HG03196 (cell line): ENCODE results near the gene CCDC127.
"Not testable (repeated sequence)": the region's sequence is repeated elsewhere in the genome, so short reads cannot be mapped to it uniquely, and the experiment has no call there.

Experiments
- ATAC-seq: cut with Tn5 transposase; IDR thresholded peaks from one replicate; pipeline ENCODE4 v1.9.1; 2021; ENCODE audit not compliant: unreplicated experiment

Gene CCDC127

DNA sequence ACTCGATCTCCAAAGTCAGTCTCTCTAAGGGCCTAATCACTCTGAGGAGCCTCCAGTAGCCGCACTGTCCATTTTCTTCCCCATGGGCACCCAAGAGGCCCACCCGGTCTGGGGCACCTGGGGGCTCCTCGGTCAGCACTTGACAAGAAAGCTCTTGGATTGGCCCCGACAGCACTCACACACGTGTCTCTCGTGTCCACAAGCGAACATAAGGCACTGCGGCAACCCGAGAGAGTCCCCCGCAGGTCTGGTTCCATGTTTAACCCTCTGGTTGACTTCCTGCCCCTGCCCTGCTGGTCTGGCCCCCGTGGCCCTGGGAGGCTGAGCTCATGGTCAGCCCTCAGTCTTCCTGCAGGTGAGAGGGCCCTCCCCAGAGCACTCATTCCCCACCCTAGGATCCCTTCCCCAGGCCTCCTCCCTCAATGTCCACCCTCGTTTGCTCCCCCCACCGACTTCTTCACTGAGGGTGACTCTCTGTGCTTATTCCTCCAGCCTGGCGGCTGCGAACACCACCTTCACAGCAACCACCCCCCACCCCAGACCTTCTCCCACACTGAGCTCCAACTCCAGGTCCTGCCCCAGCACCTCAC lies 43.0 kb downstream of the CCDC127 start:
- ATAC-seq = no peak

DNA sequence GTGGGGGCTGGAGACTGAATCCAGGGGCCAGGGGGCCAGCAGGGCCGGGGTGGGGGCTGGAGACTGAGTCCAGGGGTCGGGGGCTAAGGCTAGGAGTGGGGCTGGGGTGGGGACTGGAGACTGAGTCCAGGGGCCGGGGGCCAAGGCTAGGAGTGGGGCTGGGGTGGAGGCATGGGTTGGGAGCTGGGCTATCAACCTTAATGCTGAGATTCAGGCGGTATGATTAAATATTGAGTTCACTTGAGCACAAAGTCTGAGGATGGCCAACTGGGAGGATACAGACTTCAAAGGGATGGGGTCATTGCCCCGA lies 43.7 kb downstream of the CCDC127 start:
- no peak for ATAC-seq

DNA sequence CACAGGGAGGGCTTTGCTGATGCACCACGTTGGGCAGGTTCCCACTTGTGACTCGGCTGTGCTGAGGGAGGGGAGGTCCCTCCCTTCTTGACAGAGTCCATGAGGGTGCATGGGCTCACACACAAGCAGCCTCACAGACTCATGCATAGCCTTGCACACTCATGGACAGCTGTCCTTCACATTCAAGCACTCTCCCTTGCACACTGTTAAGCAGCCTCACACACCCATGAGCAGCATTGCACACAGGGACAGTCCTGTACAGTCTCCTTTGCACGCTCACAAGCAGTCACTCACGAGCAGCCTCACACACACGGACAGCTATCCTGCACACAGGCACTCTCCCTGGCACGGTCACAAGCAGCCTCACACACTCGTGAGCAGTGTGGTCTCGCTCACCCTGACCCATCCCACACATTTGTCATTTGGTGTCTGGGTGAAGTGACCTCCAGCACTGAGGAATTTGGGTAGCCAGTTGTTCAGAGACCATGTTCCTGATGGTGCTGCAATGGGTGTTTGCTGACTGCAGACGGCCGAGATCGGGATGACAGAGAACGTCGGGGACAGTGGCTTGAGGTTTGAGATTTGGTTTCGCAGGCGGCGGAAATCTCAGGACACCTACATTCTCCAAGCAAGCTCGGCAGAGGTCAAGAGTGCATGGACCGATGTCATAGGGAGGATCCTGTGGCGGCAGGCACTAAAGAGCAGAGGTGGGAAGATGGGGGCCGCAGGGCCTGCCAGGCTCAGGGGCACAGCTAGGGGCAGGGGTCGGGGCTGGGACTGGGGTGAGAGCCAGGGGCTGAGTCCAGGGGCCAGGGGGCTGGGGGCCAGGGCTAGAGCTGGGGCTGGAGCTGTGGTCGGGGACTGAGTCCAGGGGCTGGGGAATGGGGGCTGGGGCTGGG lies 44.3 kb downstream of the CCDC127 start:
- no peak for ATAC-seq

DNA sequence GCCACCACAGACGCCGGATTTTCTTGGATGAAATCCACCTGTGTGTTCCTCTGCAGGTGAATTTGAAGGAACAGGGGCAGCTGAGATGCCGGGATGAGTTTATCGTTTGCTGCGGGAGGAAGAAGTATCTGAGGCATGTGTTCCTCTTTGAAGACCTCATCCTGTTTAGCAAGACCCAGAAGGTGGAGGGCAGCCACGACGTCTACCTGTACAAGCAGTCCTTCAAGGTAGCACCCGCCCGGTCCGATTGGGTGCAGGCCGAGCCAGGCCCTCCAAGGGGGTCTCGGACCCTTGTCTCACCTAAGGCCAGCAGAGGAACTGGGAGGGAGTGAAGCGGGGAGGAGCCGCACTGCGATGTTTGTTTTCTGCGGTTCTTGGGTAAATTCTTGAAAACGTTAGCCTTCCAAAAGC lies 45.1 kb downstream of the CCDC127 start:
- ATAC-seq = no peak

DNA sequence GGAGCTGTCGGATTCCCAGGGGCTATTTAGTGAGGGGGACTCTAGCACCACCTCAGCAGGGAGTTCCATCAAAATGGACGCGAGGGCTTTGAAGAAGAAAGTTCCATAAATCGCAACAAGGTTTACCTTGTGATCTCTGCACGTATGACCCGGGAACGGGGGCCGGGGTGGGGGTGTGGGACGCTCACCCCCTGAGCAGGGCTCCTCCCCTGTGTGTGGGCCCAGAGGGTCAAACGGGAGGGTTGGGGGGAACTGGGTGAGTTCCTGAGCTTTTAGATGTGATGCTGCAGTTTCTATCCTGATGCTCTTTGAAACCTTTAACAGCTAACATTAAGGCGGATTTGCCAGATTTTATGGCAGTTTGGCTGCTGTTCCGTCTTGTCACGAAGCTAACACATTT lies 45.5 kb downstream of the CCDC127 start:
- no peak for ATAC-seq

DNA sequence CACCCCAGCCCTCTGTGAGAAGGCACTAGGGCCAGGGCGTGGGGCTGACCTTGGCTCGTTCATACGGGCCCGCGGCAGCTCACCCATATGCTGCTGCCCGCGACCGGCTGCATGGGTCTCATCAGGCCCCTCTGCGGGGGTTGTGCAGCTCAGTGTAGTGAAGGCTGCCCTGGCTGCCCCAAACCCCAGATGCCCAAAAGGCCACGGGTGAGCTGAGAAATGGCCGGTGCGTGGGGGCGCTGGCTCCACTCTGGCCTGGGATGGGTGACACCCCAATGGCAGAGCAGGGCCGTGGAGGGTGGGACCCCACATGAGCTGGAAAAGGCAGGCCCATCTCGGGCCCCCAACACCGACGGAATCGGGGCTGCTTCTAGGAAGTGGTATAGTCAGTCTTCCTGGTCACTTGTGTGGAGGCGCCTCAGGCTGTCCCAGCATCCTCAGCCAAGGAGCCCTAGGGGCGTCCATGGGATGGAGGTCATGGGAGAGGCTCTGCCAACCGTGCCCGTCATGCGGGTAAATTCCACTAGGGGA lies 46.1 kb downstream of the CCDC127 start:
- ATAC-seq = no peak

DNA sequence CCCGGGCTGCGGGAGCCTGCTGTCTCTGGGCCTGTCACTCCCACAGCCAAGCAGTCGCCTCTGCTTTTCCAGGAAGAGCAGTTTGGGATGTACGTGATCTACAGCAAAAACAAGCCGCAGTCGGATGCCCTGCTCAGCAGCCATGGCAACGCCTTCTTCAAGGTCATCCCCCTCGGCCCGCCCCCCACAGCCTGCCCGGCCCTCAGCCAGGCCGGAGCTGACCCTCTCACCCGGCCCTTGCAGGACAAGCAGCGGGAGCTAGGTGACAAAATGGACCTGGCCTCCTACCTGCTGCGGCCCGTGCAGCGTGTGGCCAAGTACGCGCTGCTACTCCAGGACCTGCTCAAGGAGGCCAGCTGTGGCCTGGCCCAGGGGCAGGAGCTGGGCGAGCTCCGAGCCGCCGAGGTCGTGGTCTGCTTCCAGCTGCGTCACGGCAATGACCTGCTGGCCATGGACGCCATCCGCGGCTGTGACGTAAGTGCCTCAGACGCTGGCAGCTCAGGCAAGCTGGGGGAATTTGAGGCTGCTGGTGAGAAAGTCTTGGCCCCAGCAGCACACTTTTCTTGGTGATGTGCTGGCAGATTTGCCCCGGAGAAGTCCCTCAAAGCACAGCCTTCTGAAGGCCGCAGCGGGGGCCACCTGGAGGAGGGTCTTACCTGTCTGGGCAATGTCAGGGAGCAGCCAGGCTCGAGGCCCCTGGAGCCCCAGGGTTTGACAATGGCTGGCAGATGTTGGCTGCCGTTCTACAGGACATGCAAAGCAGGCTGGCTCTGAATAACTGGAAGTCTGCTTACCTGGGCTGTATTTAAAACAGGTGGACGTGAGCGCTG lies 46.8 kb downstream of the CCDC127 start:
- no peak for ATAC-seq

DNA sequence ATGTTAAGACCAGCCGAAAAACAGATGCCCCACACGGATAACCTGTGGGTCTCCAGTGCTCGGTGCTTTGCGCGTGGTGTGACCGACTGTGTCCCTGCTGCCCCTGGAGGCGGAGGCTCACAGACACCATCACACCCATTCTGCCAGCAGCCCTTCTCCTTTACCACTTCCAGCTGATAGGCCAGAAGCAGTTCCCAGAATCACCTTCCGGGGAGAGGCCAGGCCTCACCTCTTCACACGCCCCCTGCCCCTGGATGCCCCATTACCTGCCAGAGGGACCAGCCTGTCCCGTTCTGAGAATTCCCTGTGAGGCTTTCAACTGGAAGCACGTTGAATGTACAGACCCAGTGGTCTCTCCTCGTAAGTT lies 48.2 kb downstream of the CCDC127 start:
- ATAC-seq = no peak

DNA sequence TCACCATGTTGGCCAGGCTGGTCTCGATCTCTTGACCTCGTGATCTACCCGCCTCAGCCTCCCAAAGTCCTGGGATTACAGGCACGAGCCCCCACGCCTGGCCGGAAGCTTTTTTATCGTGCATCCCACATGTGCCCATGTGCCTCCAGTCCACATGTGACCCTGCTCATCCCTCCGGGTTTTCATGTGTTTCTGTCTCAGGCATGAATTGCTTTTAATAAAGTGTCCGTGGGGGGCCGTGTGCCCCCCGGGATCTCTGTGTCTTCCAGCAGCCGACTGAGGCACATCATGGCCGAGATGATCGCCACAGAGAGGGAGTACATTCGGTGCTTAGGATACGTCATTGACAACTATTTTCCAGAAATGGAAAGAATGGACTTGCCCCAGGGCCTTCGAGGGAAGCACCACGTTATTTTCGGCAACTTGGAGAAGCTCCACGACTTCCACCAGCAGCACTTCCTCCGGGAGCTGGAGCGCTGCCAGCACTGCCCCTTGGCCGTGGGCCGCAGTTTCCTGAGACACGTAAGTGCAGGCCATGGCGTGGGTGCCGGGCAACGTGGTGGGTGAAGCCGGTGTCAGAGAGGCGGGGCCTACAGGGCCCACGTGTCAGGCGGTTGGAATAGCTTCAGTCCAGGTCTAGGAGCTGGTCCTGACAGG lies 48.8 kb downstream of the CCDC127 start:
- ATAC-seq = no peak

DNA sequence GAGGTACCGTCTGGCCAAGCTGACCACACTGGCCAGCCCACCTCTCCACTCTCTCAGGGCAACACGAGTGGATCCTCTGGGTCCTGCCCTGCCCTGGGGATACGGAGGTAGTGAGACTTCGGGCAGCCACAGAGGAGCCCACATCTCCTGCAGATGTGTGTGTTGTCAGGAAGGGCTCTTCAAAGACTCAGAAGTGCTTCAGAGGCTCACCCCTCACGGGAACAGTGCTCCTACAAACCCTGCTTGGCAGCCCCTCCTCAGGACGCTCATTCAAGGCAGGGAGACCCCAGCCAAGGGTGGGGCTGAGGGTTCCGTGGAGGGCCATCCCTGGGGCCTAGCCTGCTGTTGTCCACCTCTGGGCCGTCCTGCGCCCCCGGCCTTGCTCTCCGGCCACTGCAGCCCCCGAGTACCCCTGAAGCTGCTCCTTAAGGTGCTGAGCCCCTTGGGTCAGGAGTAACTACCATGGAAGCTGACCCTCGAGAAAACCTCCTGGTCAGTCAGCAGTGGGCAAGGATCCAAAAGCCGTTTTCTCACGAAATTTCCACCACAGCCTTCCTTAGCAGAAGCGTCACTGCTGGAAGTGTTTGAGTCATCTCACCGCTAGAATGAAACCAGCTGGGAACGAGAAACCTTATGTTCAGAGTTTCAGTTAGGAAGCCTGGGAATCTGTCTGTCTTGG lies 49.8 kb downstream of the CCDC127 start:
- no peak for ATAC-seq

DNA sequence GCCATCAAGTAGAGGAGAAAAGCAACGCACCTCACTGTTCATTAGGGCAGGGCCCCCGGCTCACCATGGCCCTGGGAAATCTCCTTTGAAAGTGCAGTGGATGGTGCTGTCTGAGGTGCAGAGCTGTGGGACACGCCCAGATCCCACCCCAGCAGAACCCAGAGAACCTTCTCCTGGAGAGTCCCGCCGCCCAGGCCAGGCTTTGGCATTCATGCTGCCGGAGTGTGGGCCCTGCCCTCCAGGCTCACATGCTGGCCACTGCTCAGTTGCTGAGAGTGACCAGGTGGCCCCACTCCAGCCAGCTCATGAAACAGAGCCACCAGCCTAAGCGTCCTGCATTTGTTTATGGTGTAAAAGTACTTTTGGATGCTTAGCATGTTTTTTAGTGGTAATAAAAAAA lies 50.4 kb downstream of the CCDC127 start:
- no peak for ATAC-seq

DNA sequence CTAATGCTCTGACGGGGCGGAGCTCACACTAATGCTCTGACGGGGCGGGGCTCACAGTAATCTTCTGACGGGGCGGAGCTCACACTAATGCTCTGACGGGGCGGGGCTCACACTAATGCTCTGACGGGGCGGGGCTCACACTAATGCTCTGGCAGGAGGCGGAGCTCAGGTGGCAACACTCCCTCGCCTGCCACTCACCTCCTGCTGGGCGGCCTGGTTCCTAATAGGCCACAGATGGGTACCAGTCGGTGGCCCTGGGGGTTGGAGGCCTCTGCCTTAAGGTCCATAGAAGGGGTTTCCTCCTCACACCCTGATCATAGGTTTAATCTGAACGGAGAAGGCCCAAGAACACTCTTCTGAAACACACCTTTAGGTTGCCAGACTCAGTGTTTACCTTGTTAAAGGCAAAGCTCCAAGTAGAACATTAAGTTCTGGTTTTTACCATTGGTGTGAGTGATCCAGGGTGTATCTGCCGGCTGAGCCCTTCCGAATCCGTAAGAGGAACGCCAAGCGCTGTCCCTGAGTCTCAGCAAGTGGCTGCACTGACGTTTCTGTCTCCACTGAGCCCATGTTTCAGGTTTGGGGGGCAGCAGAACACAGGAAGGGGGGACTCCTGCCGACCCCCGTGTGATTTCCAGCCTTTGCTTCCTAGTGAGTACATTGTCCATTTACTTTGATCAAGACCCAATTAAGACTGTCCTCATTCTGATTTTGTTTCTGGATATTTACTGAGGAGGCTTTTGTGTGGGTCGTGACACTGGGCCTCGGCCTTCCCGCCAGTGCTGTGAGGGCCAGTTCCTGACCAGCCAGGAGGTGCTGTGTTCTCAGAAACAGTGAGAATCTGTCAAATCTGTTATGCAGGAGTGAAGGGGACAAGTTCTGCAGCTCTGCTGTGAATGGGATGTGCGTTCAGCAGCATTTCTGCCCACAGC lies 51.2 kb downstream of the CCDC127 start:
- no peak for ATAC-seq

DNA sequence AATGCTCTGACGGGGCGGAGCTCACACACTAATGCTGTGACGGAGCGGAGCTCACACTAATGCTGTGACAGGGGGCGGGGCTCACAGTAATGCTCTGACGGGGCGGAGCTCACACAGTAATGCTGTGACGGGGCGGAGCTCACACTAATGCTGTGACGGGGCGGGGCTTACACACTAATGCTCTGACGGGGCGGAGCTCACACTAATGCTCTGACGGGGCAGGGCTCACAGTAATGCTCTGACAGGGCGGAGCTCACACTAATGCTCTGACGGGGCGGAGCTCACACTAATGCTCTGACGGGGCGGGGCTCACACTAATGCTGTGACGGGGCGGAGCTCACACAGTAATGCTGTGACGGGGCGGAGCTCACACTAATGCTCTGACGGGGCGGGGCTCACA lies 53.2 kb downstream of the CCDC127 start:
- not testable (repeated sequence) for ATAC-seq

DNA sequence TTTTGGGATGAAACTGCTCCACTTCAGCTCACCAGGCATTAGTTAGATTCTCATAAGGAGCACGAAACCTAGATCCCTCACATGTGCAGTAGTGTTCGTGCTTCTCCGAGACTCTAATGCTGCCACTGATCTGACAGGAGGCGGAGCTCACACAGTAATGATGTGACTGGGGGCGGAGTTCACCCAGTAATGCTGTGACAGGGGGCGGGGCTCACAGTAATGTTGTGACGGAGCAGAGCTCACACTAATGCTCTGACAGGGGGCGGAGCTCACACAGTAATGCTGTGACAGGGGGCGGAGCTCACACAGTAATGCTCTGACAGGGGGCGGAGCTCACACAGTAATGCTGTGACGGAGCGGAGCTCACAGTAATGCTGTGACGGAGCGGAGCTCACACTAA lies 53.7 kb downstream of the CCDC127 start:
- no peak for ATAC-seq

DNA sequence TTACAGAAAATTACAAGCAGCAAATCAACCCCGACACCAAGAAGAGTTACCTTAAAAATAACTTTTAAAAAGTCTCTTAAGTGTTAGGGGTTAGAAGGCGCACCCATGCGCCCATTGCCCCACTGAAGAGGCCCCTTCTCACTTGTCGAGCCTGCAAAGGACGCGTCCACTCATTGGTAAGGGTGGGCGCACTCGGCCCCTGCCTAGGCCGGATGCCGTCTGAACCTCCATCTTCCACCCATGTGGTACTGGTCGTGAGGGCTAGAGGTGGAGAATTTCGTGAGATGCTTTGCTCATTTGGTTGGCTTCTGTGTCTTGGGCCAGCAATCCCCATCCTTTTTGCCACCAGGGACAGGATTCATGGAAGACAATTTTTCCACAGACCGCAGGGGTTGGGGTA lies 54.1 kb downstream of the CCDC127 start:
- ATAC-seq = no peak

DNA sequence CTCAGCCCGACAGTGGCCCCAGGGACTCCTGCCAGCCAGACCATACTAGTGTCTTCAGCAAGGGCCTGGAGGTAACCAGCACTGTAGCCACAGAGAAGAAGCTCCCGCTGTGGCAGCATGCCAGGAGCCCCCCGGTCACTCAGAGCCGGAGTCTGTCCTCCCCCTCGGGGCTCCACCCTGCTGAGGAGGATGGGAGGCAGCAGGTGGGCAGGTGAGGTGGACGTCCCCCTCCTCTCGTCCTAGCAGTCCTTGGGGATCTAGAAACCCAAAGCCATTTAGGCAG lies 54.7 kb downstream of the CCDC127 start:
- no peak for ATAC-seq

DNA sequence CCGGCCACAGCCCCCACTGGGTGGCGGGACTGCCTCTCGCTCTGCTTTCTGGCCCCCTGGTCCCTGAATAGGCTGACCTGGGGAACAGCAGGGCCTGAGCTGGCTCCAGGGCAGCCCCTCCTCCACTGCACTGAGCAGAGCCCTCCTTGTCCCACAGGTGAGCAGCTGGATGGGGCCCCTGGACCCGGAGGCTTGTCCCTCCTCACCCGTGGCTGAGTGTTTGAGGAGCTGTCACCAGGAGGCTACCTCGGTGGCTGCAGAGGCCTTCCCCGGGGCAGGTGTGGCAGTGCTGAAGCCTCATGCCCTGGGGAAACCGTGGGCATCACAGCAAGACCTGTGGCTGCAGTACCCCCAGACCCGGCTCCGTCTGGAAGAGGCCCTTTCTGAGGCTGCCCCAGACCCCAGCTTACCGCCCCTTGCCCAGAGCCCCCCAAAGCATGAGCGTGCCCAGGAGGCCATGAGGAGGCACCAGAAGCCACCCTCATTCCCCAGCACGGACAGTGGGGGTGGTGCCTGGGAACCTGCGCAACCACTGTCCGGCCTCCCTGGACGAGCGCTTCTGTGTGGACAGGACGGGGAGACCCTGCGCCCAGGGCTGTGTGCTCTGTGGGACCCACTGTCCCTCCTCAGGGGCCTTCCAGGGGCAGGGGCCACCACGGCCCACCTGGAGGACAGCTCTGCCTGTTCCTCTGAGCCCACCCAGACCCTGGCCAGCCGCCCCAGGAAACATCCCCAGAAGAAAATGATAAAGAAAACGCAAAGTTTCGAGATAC lies 55.2 kb downstream of the CCDC127 start:
- no peak for ATAC-seq

DNA sequence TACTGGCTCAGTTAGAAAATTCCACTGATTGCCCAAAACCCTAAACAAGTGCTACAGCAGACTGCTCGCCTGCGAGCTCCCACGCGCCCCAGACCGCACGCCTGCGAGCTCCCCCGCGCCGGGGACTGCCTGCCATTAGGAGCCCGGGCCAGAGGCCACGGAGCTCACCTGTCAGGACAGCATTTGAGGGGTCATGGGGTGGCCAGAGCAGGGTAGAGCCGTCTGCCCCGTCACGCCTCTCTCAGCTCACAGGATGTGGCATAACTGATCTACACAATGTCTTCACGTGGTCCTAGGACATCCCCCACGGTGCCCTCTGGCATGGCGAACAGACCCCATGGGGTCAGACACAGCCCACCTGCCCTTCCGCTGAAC lies 55.8 kb downstream of the CCDC127 start:
- no peak for ATAC-seq

DNA sequence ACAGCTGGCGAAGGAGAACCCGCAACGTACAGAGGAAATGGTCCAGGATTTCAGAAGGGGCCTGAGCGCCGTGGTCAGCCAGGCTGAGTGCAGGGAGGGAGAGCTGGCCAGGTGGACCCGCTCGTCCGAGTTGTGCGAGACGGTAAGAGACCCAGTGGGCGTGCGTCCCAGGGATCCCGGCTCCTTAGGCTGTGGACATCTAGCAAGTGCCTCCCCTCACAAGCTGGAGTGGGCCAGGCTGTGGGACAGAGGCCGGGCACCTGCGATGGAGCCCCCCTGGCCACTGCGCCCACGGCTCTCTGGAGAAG lies 56.2 kb downstream of the CCDC127 start:
- ATAC-seq = no peak
